Measurements from ENCODE around the gene ASPG.

GRCh38 chr14:104096751-104097700 lies 11.5 kb downstream of the ASPG start:
- TF ChIP-seq REST (IDR thresholded peaks at IDR 0.05; ENCODE audit: borderline replicate concordance) (no peak), CTCF (IDR thresholded peaks at IDR 0.05; ENCODE audit: poor library complexity, severe bottlenecking) (no peak), EP300 (conservative IDR thresholded peaks at IDR 0.05; ENCODE audit: poor library complexity, severe bottlenecking) (no peak), MXI1 (conservative IDR thresholded peaks at IDR 0.05; ENCODE audit: poor library complexity, severe bottlenecking) (no peak), SMC3 (conservative IDR thresholded peaks at IDR 0.05; ENCODE audit: poor library complexity) (no peak), POLR2AphosphoS5 (IDR thresholded peaks at IDR 0.05) (no peak), EZH2 (IDR thresholded peaks at IDR 0.05; ENCODE audit: borderline replicate concordance, insufficient read depth, low read length, poor library complexity, severe bottlenecking) (no peak), RAD21 (conservative IDR thresholded peaks at IDR 0.05) (no peak), TAF1 (IDR thresholded peaks at IDR 0.05; ENCODE audit: low read depth) (no peak)

Data from neural cell (in vitro differentiated cells).